ENCODE measurements around the gene CACNB1. TPM values are rescaled to one million over a fixed set of nuclear protein-coding genes. Genes with fewer than 3 reads are reported as not detected.

The CACNB1 gene
- total and polyA plus RNA-seq, 2 experiments from 2014 or later, result 1.9 to 4.2 TPM

DNA sequence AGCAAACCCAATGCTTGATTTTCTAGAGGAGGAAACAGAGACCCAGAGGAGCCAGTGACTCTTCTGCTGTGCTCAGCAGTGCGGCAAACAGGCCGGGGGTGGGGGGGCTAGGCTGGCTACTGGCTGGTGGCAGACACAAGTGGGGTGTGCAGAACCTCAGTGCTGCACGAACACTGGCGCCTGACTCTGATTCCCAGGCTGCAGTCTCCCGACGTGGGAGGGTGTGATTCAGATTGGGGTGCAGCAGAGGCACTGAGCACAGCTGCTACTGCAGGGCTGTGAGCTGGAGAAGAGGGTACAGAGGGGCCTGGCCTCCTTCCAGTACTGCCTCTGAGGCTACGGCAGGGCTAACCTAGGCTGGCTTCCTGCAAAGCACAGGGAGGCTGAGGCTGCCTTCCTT is 10.7 kb upstream of the CACNB1 start:
- Histone ChIP-seq H3K27ac (no peak overlapping the region), H3K4me2 (no peak overlapping the region), H3K27me3 (peaks cover 18% of the 10 kb centered on the region), H4K20me1 (ENCODE audit: insufficient read depth, poor library complexity, severe bottlenecking) (no peaks in the 10 kb centered on the region), H3K36me3 (replicated peaks; ENCODE audit: insufficient read depth, low read depth) (no peaks in the 10 kb centered on the region), H3K4me1 (ENCODE audit: insufficient read depth) (peaks cover 9% of the 10 kb centered on the region), H3K9me2 (replicated peaks; ENCODE audit: insufficient read depth) (no peaks in the 10 kb centered on the region), H3K9me3 (ENCODE audit: low read depth) (no peaks in the 10 kb centered on the region), H2AFZ (no peak overlapping the region), H3K4me3 (no peak overlapping the region), H3K79me2 (no peaks in the 10 kb centered on the region)
- TF ChIP-seq CTCF (IDR thresholded peaks at IDR 0.05; ENCODE audit: poor library complexity) (no peak), EZH2phosphoT487 (IDR thresholded peaks at IDR 0.05; ENCODE audit: low read depth, severe bottlenecking, unreplicated experiment) (no peak), EZH2 (IDR thresholded peaks at IDR 0.05; ENCODE audit: borderline replicate concordance) (no peak)
- 81% methylated on average over 7 of the region's 7 CpGs for WGBS (ENCODE audit: low lambda C conversion rate, missing lambda C conversion rate)
- DNase-seq (ENCODE audit: low spot score), result no peak

GRCh38 chr17:39205112-39205526 is 7.7 kb upstream of the CACNB1 start:
- Histone ChIP-seq H2AFZ (no peak overlapping the region), H3K4me2 (no peak overlapping the region), H4K20me1 (ENCODE audit: insufficient read depth, poor library complexity, severe bottlenecking) (peaks cover 11% of the 10 kb centered on the region), H3K36me3 (replicated peaks; ENCODE audit: insufficient read depth, low read depth) (no peaks in the 10 kb centered on the region), H3K79me2 (peaks cover 23% of the 10 kb centered on the region), H3K9me3 (ENCODE audit: low read depth) (no peaks in the 10 kb centered on the region), H3K27ac (no peak overlapping the region), H3K4me1 (ENCODE audit: insufficient read depth) (peaks cover 21% of the 10 kb centered on the region), H3K4me3 (no peak overlapping the region), H3K9me2 (replicated peaks; ENCODE audit: insufficient read depth) (no peaks in the 10 kb centered on the region), H3K27me3 (peaks cover 10% of the 10 kb centered on the region)
- WGBS (ENCODE audit: low lambda C conversion rate, missing lambda C conversion rate), result 97% methylated on average over 3 of the region's 3 CpGs
- TF ChIP-seq EZH2 (IDR thresholded peaks at IDR 0.05; ENCODE audit: borderline replicate concordance), result no peak
- TF ChIP-seq EZH2phosphoT487 (IDR thresholded peaks at IDR 0.05; ENCODE audit: low read depth, severe bottlenecking, unreplicated experiment), result no peak
- TF ChIP-seq CTCF (IDR thresholded peaks at IDR 0.05; ENCODE audit: poor library complexity), result no peak
- no peak for DNase-seq (ENCODE audit: low spot score)

DNA sequence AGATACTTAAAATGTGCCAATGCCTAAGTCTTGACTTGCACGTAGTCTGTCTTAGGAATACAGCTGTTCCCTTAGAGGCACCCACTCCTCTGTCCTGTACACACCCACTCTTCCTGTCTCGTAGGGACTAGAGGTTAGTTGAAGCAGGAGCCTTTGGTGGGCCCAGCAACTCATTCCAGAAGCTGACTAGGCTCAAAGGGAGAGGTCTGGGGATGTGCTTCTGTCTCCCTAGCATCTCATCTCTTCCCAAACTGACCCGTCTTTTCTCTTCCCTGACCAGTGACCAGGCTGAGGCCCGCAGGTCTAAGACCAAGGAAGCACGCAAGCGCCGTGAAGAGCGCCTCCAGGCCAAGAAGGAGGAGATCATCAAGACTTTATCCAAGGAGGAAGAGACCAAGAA is 6.8 kb upstream of the CACNB1 start:
- TF ChIP-seq EZH2 (IDR thresholded peaks at IDR 0.05; ENCODE audit: borderline replicate concordance) (no peak), CTCF (IDR thresholded peaks at IDR 0.05; ENCODE audit: poor library complexity) (no peak), EZH2phosphoT487 (IDR thresholded peaks at IDR 0.05; ENCODE audit: low read depth, severe bottlenecking, unreplicated experiment) (no peak)
- no peak overlapping the region for H3K4me3 ChIP-seq
- H4K20me1 ChIP-seq (ENCODE audit: insufficient read depth, poor library complexity, severe bottlenecking), result peaks cover 11% of the 10 kb centered on the region
- H3K36me3 ChIP-seq (replicated peaks; ENCODE audit: insufficient read depth, low read depth), result no peaks in the 10 kb centered on the region
- peaks cover 13% of the 10 kb centered on the region for H3K4me1 ChIP-seq (ENCODE audit: insufficient read depth)
- H2AFZ ChIP-seq, result no peak overlapping the region
- 88% methylated on average over 8 of the region's 8 CpGs for WGBS (ENCODE audit: low lambda C conversion rate, missing lambda C conversion rate)
- H3K9me3 ChIP-seq (ENCODE audit: low read depth), result no peaks in the 10 kb centered on the region
- H3K9me2 ChIP-seq (replicated peaks; ENCODE audit: insufficient read depth), result no peaks in the 10 kb centered on the region
- no peak overlapping the region for H3K4me2 ChIP-seq
- H3K27me3 ChIP-seq, result peaks cover 1% of the 10 kb centered on the region
- no peak overlapping the region for H3K27ac ChIP-seq
- no peak for DNase-seq (ENCODE audit: low spot score)
- H3K79me2 ChIP-seq, result peaks cover 23% of the 10 kb centered on the region

Data from hepatocyte (in vitro differentiated cells).